K562 (cell line): Measurements from ENCODE around the gene MEAF6. TPM values are rescaled to one million over a fixed set of nuclear protein-coding genes. Genes with fewer than 3 reads are reported as not detected.

Experiments
- CBFA2T3 ChIP-seq: fragments of 450-650 bp; IDR thresholded peaks from 2 replicates; pipeline ENCODE4 v1.6.1; 2017
- KDM1A ChIP-seq, 2 experiments: fragments of 450-650 bp; IDR thresholded peaks; 2 replicates each; pipeline ENCODE4 v1.6.1; 2016; ENCODE audit warnings: mild to moderate bottlenecking in 2 of 2
- KLF10 ChIP-seq: fragments of 250-450 bp; sonication (Bioruptor Pico); IDR thresholded peaks from 2 replicates; pipeline ENCODE4 v1.6.1; 2021; ENCODE audit warnings: matching md5 sums
- MED1 ChIP-seq: sonication (generic); formaldehyde crosslinking; IDR thresholded peaks from 2 replicates; pipeline ENCODE4 v1.8.1; 2023; ENCODE audit warnings: missing genetic modification reagents, borderline replicate concordance
- MIER1 ChIP-seq: fragments of 450-650 bp; IDR thresholded peaks from 2 replicates; pipeline ENCODE4 v1.6.1; 2016; ENCODE audit warnings: antibody characterized with exemption, mild to moderate bottlenecking, low read depth
- NUFIP1 ChIP-seq: fragments of 450-650 bp; IDR thresholded peaks from 2 replicates; pipeline ENCODE4 v1.6.1; 2018; ENCODE audit not compliant: partially characterized antibody
- RAD51 ChIP-seq: fragments of 450-650 bp; IDR thresholded peaks from 2 replicates; pipeline ENCODE4 v1.7.1; 2016; ENCODE audit warnings: low read depth, mild to moderate bottlenecking, borderline replicate concordance
- RBFOX2 ChIP-seq: fragments of 200-400 bp; formaldehyde crosslinking; IDR thresholded peaks from 2 replicates; pipeline ENCODE4 v1.6.1; 2017; ENCODE audit warnings: low read depth, mild to moderate bottlenecking, low read length, moderate library complexity
- RUNX1 ChIP-seq: sonication (generic); IDR thresholded peaks from 2 replicates; pipeline ENCODE4 v1.6.1; 2016; ENCODE audit warnings: antibody characterized with exemption, low read depth
- SOX6 ChIP-seq: fragments of 450-650 bp; IDR thresholded peaks from 2 replicates; pipeline ENCODE4 v1.6.1; 2014; ENCODE audit warnings: mild to moderate bottlenecking
- TEAD2 ChIP-seq: fragments of 450-650 bp; IDR thresholded peaks from 2 replicates; pipeline ENCODE4 v1.6.1; 2016; ENCODE audit warnings: missing genetic modification characterization, control low read depth, missing compliant biosample characterization
- THRAP3 ChIP-seq: fragments of 450-650 bp; IDR thresholded peaks from 2 replicates; pipeline ENCODE4 v1.6.1; 2016; ENCODE audit warnings: mild to moderate bottlenecking, inconsistent platforms, borderline replicate concordance
- ZNF668 ChIP-seq: fragments of 250-450 bp; sonication (Bioruptor Pico); IDR thresholded peaks from 2 replicates; pipeline ENCODE4 v1.8.0; 2022; ENCODE audit warnings: mild to moderate bottlenecking, inconsistent platforms
- polyA plus RNA-seq, 8 experiments: library from polyadenylated mRNA; depleted of rRNA in 4 of 8; stranded (reverse) in 5 of 8; unstranded in 3 of 8; fragments of >200 nt; fragmentation: Nextera tagmentation in 2 of 8; fragmentation: Illumina TruSeq in 1 of 8; extraction: Ambion mirVana in 2 of 8; extraction: Trizol in 1 of 8; gene quantifications; 2 replicates each; pipeline versions ENCODE4 v1.2.1 to v1.2.3, GENCODE V29; 2011 to 2014; ENCODE audit warnings: inconsistent platforms in 1 of 8, missing spikeins in 1 of 8
- total RNA-seq, 7 experiments: library from RNA; depleted of rRNA in 6 of 7; stranded (reverse); fragments of >200 nt in 6 of 7; fragmentation: Illumina TruSeq in 2 of 7; extraction: Trizol in 2 of 7; gene quantifications; 2 replicates each; pipeline versions ENCODE4 v1.2.1 to v1.2.3, GENCODE V29; 2011 to 2021; ENCODE audit warnings: low replicate concordance in 1 of 7
- TF ChIP-seq, protein P1 (sequence below): fragments of 250-450 bp; sonication (Bioruptor Pico); IDR thresholded peaks from 2 replicates; pipeline ENCODE4 v1.5.0; 2021; ENCODE audit warnings: mild to moderate bottlenecking, moderate library complexity
- TF ChIP-seq, protein P2 (sequence below), 2 experiments: fragments of 200-800 bp in 1 of 2; sonication (Bioruptor generic) in 1 of 2; sonication (generic) in 1 of 2; formaldehyde crosslinking in 1 of 2; IDR thresholded peaks in 1 of 2; conservative IDR thresholded peaks in 1 of 2; 2 replicates each; pipeline versions ENCODE4 v1.5.0 to v1.6.1; 2016 to 2020; ENCODE audit warnings: missing compliant biosample characterization in 1 of 2, missing genetic modification characterization in 1 of 2, missing genetic modification reagents in 1 of 2
- TF ChIP-seq, protein P3 (sequence below): fragments of 450-650 bp; IDR thresholded peaks from 2 replicates; pipeline ENCODE4 v1.6.1; 2017; ENCODE audit warnings: antibody characterized with exemption, mild to moderate bottlenecking
- TF ChIP-seq, protein P4 (sequence below): fragments of 250-450 bp; sonication (Bioruptor Pico); IDR thresholded peaks from 2 replicates; pipeline ENCODE4 v1.8.0; 2022; ENCODE audit warnings: moderate library complexity, mild to moderate bottlenecking, inconsistent platforms

MEAF6 gene
- total and polyA plus RNA-seq, 9 of the 15 experiments (the other 6 are each of a cell fraction or from before 2014, with no cell fraction given), result 55.0 to 151 (median 92.3) TPM

DNA sequence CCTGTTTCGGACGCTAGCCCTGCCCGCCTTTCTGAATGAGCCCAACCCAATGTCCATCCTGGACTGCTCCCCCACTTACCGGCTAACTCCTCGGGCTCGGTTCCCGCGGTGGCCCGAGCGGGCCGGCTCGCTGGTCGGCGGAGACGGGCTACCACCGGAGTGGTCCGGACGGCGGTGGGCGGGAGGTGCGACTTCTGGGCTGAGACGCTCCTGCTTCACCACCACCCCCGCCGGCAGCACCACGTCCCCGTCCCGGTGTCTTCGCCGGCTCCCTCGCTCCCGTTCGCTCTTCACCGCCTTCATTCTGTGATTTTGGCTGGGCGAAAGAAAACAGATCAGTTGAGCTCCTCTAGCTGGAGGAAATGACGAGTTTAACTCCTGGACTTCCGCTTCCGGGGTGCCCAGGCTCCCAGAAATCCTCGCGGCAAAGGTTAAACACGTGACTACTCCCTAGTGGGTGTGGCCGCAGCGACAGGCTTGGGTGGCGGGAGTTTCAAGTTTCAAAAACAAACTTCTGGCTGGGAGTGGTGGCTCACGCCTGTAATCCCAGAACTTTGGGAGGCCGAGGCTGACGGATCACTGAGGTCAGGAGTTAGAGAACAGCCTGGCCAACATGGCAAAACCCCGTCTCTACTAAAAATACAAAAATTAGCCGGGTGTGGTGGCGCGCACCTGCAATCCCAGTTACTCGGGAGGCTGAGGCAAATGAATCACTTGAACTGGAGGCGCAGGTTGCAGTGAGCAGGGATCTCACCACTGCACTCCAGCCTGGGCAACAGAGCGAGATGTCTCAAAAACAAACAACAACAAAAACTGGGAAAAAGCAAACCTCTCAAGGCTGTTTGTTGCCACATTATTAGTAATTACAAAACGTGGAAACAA is 39.6 kb upstream of the MEAF6 start, which contains the start of gene SNIP1 (continued):
- TF ChIP-seq KLF10 (CRISPR knock-in tag), result no peak
- TF ChIP-seq ZNF668 (CRISPR knock-in tag), result no peak
- TF ChIP-seq SOX6, result peak; percentile 38; the same call in 1 of the 2 replicates
- TF ChIP-seq THRAP3, result no peak; the same call in 1 of the 2 replicates
- TF ChIP-seq, protein P1, sequence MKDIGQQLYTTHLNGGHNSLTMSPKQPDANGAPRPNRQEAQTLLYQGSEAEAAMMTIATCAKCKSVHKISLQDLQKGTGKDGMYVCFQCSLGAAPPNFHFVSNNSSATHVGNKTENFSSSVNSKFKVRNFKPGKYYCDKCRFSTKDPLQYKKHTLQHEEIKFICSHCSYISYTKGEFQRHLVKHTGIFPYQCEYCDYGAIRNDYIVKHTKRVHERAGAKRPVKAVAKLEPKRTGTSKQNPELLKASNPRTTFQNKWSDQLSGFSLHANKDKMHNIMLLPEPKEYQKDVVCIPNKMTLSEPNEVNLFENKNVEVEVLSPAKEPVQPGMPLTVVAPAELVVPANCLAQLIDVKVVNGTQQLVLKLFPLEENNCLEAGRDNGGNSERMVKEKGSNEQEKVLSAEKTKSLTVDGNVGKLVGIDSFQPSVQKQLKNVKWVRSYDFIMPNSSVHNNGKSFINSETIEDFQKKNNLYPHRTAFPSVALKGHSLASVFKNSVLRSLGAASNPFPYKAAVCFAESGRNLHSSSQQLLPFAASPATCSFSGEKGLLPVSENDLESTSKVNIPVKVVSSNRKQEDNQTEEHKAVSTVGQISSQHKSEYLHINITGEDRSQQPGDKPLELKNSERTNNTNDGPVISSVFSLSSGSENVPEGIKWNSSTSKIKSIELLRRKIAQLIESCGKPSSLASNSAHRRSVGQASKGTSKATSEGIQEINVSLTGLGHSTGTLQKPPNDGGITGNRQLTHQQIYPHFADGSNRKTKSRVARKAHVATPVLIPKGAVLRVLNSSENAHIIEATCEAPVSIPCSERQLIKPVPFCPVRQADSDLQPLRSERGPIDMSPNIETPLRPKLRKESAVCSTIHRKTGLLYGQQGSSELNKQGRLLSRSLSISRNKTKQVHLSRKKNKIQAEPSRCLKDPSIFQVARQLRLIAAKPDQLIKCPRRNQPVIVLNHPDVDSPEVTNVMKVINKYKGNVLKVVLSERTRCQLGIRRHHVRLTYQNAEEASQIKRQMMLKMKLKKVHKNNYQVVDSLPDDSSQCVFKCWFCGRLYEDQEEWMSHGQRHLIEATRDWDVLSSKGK (CRISPR knock-in tag), result no peak
- TF ChIP-seq MIER1, result peak; percentile 82
- no peak for TF ChIP-seq RUNX1
- TF ChIP-seq, protein P2, sequence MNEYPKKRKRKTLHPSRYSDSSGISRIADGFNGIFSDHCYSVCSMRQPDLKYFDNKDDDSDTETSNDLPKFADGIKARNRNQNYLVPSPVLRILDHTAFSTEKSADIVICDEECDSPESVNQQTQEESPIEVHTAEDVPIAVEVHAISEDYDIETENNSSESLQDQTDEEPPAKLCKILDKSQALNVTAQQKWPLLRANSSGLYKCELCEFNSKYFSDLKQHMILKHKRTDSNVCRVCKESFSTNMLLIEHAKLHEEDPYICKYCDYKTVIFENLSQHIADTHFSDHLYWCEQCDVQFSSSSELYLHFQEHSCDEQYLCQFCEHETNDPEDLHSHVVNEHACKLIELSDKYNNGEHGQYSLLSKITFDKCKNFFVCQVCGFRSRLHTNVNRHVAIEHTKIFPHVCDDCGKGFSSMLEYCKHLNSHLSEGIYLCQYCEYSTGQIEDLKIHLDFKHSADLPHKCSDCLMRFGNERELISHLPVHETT (CRISPR knock-in tag; conservative IDR thresholded peaks at IDR 0.05 in 1 of 2, IDR thresholded peaks at IDR 0.05 in 1 of 2), result peak in 1 of 2 experiments; percentile 80; a peak in 2 of 4 replicates
- TF ChIP-seq CBFA2T3, result no peak
- TF ChIP-seq, protein P3, sequence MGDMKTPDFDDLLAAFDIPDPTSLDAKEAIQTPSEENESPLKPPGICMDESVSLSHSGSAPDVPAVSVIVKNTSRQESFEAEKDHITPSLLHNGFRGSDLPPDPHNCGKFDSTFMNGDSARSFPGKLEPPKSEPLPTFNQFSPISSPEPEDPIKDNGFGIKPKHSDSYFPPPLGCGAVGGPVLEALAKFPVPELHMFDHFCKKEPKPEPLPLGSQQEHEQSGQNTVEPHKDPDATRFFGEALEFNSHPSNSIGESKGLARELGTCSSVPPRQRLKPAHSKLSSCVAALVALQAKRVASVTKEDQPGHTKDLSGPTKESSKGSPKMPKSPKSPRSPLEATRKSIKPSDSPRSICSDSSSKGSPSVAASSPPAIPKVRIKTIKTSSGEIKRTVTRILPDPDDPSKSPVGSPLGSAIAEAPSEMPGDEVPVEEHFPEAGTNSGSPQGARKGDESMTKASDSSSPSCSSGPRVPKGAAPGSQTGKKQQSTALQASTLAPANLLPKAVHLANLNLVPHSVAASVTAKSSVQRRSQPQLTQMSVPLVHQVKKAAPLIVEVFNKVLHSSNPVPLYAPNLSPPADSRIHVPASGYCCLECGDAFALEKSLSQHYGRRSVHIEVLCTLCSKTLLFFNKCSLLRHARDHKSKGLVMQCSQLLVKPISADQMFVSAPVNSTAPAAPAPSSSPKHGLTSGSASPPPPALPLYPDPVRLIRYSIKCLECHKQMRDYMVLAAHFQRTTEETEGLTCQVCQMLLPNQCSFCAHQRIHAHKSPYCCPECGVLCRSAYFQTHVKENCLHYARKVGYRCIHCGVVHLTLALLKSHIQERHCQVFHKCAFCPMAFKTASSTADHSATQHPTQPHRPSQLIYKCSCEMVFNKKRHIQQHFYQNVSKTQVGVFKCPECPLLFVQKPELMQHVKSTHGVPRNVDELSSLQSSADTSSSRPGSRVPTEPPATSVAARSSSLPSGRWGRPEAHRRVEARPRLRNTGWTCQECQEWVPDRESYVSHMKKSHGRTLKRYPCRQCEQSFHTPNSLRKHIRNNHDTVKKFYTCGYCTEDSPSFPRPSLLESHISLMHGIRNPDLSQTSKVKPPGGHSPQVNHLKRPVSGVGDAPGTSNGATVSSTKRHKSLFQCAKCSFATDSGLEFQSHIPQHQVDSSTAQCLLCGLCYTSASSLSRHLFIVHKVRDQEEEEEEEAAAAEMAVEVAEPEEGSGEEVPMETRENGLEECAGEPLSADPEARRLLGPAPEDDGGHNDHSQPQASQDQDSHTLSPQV, result no peak
- TF ChIP-seq RAD51, result peak; percentile 97
- TF ChIP-seq RBFOX2, result peak; percentile 92
- TF ChIP-seq KDM1A (IDR thresholded peaks at IDR 0.05), result peak; percentile 86 to 96
- TF ChIP-seq NUFIP1, result no peak
- TF ChIP-seq TEAD2, result no peak
- TF ChIP-seq, protein P4, sequence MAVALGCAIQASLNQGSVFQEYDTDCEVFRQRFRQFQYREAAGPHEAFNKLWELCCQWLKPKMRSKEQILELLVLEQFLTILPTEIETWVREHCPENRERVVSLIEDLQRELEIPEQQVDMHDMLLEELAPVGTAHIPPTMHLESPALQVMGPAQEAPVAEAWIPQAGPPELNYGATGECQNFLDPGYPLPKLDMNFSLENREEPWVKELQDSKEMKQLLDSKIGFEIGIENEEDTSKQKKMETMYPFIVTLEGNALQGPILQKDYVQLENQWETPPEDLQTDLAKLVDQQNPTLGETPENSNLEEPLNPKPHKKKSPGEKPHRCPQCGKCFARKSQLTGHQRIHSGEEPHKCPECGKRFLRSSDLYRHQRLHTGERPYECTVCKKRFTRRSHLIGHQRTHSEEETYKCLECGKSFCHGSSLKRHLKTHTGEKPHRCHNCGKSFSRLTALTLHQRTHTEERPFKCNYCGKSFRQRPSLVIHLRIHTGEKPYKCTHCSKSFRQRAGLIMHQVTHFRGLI (CRISPR knock-in tag), result no peak
- TF ChIP-seq MED1 (CRISPR knock-in tag), result no peak
